ENCODE measurements around the gene KIAA0040. TPM values are rescaled to one million over a fixed set of nuclear protein-coding genes. Genes with fewer than 3 reads are reported as not detected.

The KIAA0040 gene
- total RNA-seq, 2 donors from 2014 or later = 14.0 to 23.7 TPM

DNA sequence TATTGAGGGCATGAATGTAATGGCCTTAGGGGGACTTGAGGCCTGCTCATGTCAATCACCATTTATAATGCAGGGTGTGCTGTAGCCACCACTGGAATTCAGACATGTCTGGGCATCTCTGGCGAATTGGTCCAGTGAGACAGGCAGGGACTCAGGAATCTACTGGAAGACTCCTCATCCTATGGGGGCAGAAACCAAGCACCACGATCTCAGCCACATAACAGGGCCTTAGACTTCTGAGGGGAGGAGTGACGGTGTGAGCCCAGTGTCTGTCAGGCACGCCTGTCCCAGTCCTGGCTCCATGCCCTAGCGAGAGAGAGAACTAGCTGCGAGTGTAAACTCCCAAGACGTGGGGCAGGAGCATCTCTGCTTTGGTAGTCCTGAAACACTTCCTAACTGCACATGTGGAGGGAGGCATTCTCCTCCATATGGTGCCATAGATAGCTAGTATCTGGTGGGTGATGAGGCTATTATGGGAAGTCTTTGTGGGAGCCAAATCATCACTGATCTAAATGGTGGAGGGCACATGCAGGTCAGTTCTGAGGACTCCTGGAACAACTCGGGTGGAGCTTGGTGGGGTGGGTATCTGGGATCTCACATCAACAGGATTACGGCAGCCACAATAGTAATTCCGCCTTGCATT, 29.8 kb upstream of the KIAA0040 start:
- no peak for DNase-seq
- Histone ChIP-seq H3K27me3 (no peaks in the 10 kb centered on the region), H3K4me1 (peaks cover 2% of the 10 kb centered on the region), H3K4me3 (no peak overlapping the region), H3K9me3 (no peaks in the 10 kb centered on the region), H3K9ac (ENCODE audit: low read depth in 2 of 2, low read length in 2 of 2) (no peak overlapping the region), H3K27ac (no peak overlapping the region), H3K36me3 (no peaks in the 10 kb centered on the region)
- TF ChIP-seq CTCF (IDR thresholded peaks at IDR 0.05) = no peak
- intact Hi-C loops (cut with DNase I) = loop anchor here (2.0 kb wide), 1 partner anchor 70 kb away; no protein-coding TSS in a partner anchor

GRCh38 chr1:175221557-175222175, 29.1 kb upstream of the KIAA0040 start:
- DNase-seq = peak; percentile 38
- Histone ChIP-seq H3K9me3 (no peaks in the 10 kb centered on the region), H3K9ac (ENCODE audit: low read depth in 2 of 2, low read length in 2 of 2) (no peak overlapping the region), H3K4me3 (no peak overlapping the region), H3K36me3 (no peaks in the 10 kb centered on the region), H3K4me1 (peaks cover 4% of the 10 kb centered on the region), H3K27ac (no peak overlapping the region), H3K27me3 (no peaks in the 10 kb centered on the region)
- intact Hi-C loops (cut with DNase I) = loop anchor here (2.0 kb wide), 1 partner anchor 69 kb away; no protein-coding TSS in a partner anchor
- TF ChIP-seq CTCF (IDR thresholded peaks at IDR 0.05) = no peak

- Histone ChIP-seq H3K4me1 (peaks cover 4% of the 10 kb centered on the region), H3K4me3 (no peak overlapping the region), H3K9ac (ENCODE audit: low read depth in 2 of 2, low read length in 2 of 2) (no peak overlapping the region), H3K27ac (no peak overlapping the region), H3K36me3 (no peaks in the 10 kb centered on the region), H3K9me3 (no peaks in the 10 kb centered on the region), H3K27me3 (no peaks in the 10 kb centered on the region)
- no peak for DNase-seq
- no peak for TF ChIP-seq CTCF (IDR thresholded peaks at IDR 0.05)
- intact Hi-C loops (cut with DNase I) = no loop called here
These were observed 28.4 kb upstream of the KIAA0040 start for GRCh38 chr1:175220853-175221556.

- no peak for DNase-seq
- no peaks in the 10 kb centered on the region for H3K36me3 ChIP-seq
- no peaks in the 10 kb centered on the region for H3K9me3 ChIP-seq
- no peak overlapping the region for H3K4me3 ChIP-seq
- H3K9ac ChIP-seq (ENCODE audit: low read depth in 2 of 2, low read length in 2 of 2) = no peak overlapping the region
- intact Hi-C loops (cut with DNase I) = no loop called here
- H3K4me1 ChIP-seq = peaks cover 4% of the 10 kb centered on the region
- TF ChIP-seq CTCF (IDR thresholded peaks at IDR 0.05) = no peak
- H3K27ac ChIP-seq = no peak overlapping the region
- no peaks in the 10 kb centered on the region for H3K27me3 ChIP-seq
These were observed 27.2 kb upstream of the KIAA0040 start for GRCh38 chr1:175219774-175220173.

- no peak for TF ChIP-seq CTCF (IDR thresholded peaks at IDR 0.05)
- H3K27me3 ChIP-seq = no peaks in the 10 kb centered on the region
- intact Hi-C loops (cut with DNase I) = no loop called here
- H3K36me3 ChIP-seq = no peaks in the 10 kb centered on the region
- no peaks in the 10 kb centered on the region for H3K9me3 ChIP-seq
- no peak overlapping the region for H3K4me3 ChIP-seq
- DNase-seq = no peak
- H3K9ac ChIP-seq (ENCODE audit: low read depth in 2 of 2, low read length in 2 of 2) = peak overlapping the region in 1 of 2 donors; percentile 6
- H3K4me1 ChIP-seq = peaks cover 4% of the 10 kb centered on the region
- H3K27ac ChIP-seq = no peak overlapping the region
These were observed 26.3 kb upstream of the KIAA0040 start for GRCh38 chr1:175218786-175219434.

Measured in colonic mucosa (tissue), 4 donors.